ENCODE results near the gene CAPG. TPM values are rescaled to one million over a fixed set of nuclear protein-coding genes. Genes with fewer than 3 reads are reported as not detected.

Gene CAPG
- total and polyA plus RNA-seq, 9 of the 15 experiments (the other 6 are each of a cell fraction or from before 2014, with no cell fraction given): 10.6 to 90.4 (median 56.0) TPM

GRCh38 chr2:85438201-85439024, 28.2 kb upstream of the CAPG start:
- Histone ChIP-seq H3K4me2 (ENCODE audit: insufficient read depth, low read length) (peak overlapping the region; percentile 81), H3K27ac (ENCODE audit: extremely low read depth, low read depth, low read length) (peak overlapping the region; percentile 79), H3K4me3 (peak overlapping the region; percentile 32), H3K9me3 (replicated peaks; ENCODE audit: control insufficient read depth, insufficient read depth, low read depth, low read length) (no peaks in the 10 kb centered on the region), H3K9ac (ENCODE audit: insufficient read depth in 1 of 2, low read depth in 2 of 2, low read length in 2 of 2) (peak overlapping the region; percentile 73 to 84), H2AFZ (ENCODE audit: low read depth, low read length) (peak overlapping the region; percentile 86), H3K36me3 (ENCODE audit: control insufficient read depth, insufficient read depth, low read length) (no peaks in the 10 kb centered on the region), H3K4me1 (replicated peaks in 1 of 2; ENCODE audit: control insufficient read depth in 2 of 2, insufficient read depth in 2 of 2, low read length in 2 of 2) (peaks cover 28 to 45% of the 10 kb centered on the region in 2 experiments), H3K27me3 (ENCODE audit: control insufficient read depth in 2 of 2, insufficient read depth in 2 of 2, low read length in 2 of 2) (no peaks in the 10 kb centered on the region), H3K79me2 (ENCODE audit: control insufficient read depth, insufficient read depth, low read length) (no peaks in the 10 kb centered on the region; the same call in 2 of the 3 replicates), H3K9me1 (ENCODE audit: control insufficient read depth, insufficient read depth, low read length) (no peaks in the 10 kb centered on the region), H4K20me1 (replicated peaks; ENCODE audit: control insufficient read depth, insufficient read depth, low read length) (no peaks in the 10 kb centered on the region)
- in situ Hi-C loops (cut with MboI) (no loop called here), intact Hi-C loops (cut with micrococcal nuclease) (loop anchor here (5.0 kb wide), 2 partner anchors 59 to 99 kb away; partner anchors contain the start of gene MAT2A)
- peak; percentile 46 for ATAC-seq
- 47% methylated on average over 15 of the region's 19 CpGs for WGBS (ENCODE audit: insufficient coverage, low coverage, missing lambda C conversion rate)
- BruUV-seq (replicated peaks): TSS peak; percentile 84
- POLR2A ChIA-PET: interaction anchor here (0.6 to 63.9 kb wide), 18 partner anchors 9 to 259 kb away, joined by 3 to 1576 read pairs (median 4); partner anchors contain the start of genes ELMOD3, MAT2A and RETSAT
- CTCF ChIA-PET (ENCODE audit: low intra/inter-chr PET ratio): no interaction called here
- no peak for DNase-seq (ENCODE audit: extremely low read depth in 1 of 4, low spot score in 3 of 4)
- peak; percentile 15 for FAIRE-seq
- TF ChIP-seq, protein P1, sequence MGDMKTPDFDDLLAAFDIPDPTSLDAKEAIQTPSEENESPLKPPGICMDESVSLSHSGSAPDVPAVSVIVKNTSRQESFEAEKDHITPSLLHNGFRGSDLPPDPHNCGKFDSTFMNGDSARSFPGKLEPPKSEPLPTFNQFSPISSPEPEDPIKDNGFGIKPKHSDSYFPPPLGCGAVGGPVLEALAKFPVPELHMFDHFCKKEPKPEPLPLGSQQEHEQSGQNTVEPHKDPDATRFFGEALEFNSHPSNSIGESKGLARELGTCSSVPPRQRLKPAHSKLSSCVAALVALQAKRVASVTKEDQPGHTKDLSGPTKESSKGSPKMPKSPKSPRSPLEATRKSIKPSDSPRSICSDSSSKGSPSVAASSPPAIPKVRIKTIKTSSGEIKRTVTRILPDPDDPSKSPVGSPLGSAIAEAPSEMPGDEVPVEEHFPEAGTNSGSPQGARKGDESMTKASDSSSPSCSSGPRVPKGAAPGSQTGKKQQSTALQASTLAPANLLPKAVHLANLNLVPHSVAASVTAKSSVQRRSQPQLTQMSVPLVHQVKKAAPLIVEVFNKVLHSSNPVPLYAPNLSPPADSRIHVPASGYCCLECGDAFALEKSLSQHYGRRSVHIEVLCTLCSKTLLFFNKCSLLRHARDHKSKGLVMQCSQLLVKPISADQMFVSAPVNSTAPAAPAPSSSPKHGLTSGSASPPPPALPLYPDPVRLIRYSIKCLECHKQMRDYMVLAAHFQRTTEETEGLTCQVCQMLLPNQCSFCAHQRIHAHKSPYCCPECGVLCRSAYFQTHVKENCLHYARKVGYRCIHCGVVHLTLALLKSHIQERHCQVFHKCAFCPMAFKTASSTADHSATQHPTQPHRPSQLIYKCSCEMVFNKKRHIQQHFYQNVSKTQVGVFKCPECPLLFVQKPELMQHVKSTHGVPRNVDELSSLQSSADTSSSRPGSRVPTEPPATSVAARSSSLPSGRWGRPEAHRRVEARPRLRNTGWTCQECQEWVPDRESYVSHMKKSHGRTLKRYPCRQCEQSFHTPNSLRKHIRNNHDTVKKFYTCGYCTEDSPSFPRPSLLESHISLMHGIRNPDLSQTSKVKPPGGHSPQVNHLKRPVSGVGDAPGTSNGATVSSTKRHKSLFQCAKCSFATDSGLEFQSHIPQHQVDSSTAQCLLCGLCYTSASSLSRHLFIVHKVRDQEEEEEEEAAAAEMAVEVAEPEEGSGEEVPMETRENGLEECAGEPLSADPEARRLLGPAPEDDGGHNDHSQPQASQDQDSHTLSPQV (IDR thresholded peaks at IDR 0.05): peak; percentile 29; the same call in 1 of the 2 replicates
- TF ChIP-seq TBP (optimal IDR thresholded peaks at IDR 0.05; ENCODE audit: low read depth, low read length): no peak
- no peak for TF ChIP-seq NR4A1 (CRISPR knock-in tag; IDR thresholded peaks at IDR 0.05)
- TF ChIP-seq NR4A1 (tag; IDR thresholded peaks at IDR 0.05): peak; percentile 66; the same call in 1 of the 2 replicates
- no peak for TF ChIP-seq ZNF764 (CRISPR knock-in tag; IDR thresholded peaks at IDR 0.05; ENCODE audit: low read depth)
- peak; percentile 31 for TF ChIP-seq L3MBTL2 (IDR thresholded peaks at IDR 0.05)
- no peak for TF ChIP-seq CBX5 (IDR thresholded peaks at IDR 0.05; ENCODE audit: borderline replicate concordance, low read depth)
- TF ChIP-seq HDAC8 (tag; IDR thresholded peaks at IDR 0.05): peak; percentile 33; the same call in 1 of the 2 replicates
- no peak for TF ChIP-seq MECOM (CRISPR knock-in tag; IDR thresholded peaks at IDR 0.05)
- TF ChIP-seq, protein P2, sequence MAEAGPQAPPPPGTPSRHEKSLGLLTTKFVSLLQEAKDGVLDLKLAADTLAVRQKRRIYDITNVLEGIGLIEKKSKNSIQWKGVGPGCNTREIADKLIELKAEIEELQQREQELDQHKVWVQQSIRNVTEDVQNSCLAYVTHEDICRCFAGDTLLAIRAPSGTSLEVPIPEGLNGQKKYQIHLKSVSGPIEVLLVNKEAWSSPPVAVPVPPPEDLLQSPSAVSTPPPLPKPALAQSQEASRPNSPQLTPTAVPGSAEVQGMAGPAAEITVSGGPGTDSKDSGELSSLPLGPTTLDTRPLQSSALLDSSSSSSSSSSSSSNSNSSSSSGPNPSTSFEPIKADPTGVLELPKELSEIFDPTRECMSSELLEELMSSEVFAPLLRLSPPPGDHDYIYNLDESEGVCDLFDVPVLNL (CRISPR knock-in tag; IDR thresholded peaks at IDR 0.05; ENCODE audit: low read depth): no peak
- no peak for TF ChIP-seq ESRRA (IDR thresholded peaks at IDR 0.05; ENCODE audit: borderline replicate concordance, low read depth)
- no peak for TF ChIP-seq DNMT1 (IDR thresholded peaks at IDR 0.05)
- no peak for TF ChIP-seq HMGN3 (IDR thresholded peaks at IDR 0.05; ENCODE audit: borderline replicate concordance, extremely low read depth, insufficient read length, low read depth, low read length)
- TF ChIP-seq, protein P3, sequence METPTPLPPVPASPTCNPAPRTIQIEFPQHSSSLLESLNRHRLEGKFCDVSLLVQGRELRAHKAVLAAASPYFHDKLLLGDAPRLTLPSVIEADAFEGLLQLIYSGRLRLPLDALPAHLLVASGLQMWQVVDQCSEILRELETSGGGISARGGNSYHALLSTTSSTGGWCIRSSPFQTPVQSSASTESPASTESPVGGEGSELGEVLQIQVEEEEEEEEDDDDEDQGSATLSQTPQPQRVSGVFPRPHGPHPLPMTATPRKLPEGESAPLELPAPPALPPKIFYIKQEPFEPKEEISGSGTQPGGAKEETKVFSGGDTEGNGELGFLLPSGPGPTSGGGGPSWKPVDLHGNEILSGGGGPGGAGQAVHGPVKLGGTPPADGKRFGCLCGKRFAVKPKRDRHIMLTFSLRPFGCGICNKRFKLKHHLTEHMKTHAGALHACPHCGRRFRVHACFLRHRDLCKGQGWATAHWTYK (CRISPR knock-in tag; IDR thresholded peaks at IDR 0.05): peak; percentile 34; the same call in 1 of the 2 replicates
